SK-N-SH (cell line): Measurements from ENCODE around the gene CUX1. TPM values are rescaled to one million over a fixed set of nuclear protein-coding genes. Genes with fewer than 3 reads are reported as not detected.

Experiments
- CTCF ChIA-PET: fragments of 300-600, 350-600 bp; formaldehyde crosslinking; extraction: SDS; loops from one replicate; lab custom pipeline; 2021; lab: Yijun Ruan, JAX
- POLR2A ChIA-PET: fragments of 350-600 bp; sonication (Branson Sonifier 250); formaldehyde crosslinking; extraction: SDS; loops from one replicate; lab custom pipeline; 2020; ENCODE audit warnings: antibody characterized with exemption, inconsistent platforms; lab: Yijun Ruan, JAX
- DNase-seq: peaks from one replicate; pipeline ENCODE4 v3.0.0; 2012
- H2AFZ ChIP-seq: fragments of 200-600 bp; sonication (generic); 2 replicates; pipeline ENCODE4 v1.8.1; 2016; ENCODE audit warnings: antibody characterized with exemption, mild to moderate bottlenecking, low read depth
- H3F3A ChIP-seq: fragments of 200-600 bp; sonication (generic); replicated peaks from 2 replicates; pipeline ENCODE3; 2016; ENCODE audit warnings: antibody characterized with exemption, mild to moderate bottlenecking; ENCODE audit not compliant: insufficient read depth
- H3K27ac ChIP-seq, 2 experiments: fragments of 200-500 bp in 1 of 2; fragments of 200-600 bp in 1 of 2; sonication (Bioruptor generic) in 1 of 2; sonication (generic), shearing (Covaris generic) in 1 of 2; 2 replicates each; pipeline versions ENCODE4 v1.5.1 to v1.6.1; 2014 to 2016; ENCODE audit warnings: low read depth in 2 of 2, inconsistent platforms in 1 of 2, low read length in 1 of 2, mild to moderate bottlenecking in 1 of 2, mixed read lengths in 1 of 2
- H3K27me3 ChIP-seq: fragments of 200-600 bp; sonication (generic), shearing (Covaris generic); 2 replicates; pipeline ENCODE4 v1.6.1; 2016; ENCODE audit warnings: mixed run types; ENCODE audit not compliant: insufficient read depth
- H3K36me3 ChIP-seq, 2 experiments: fragments of 200-500 bp in 1 of 2; fragments of 200-600 bp in 1 of 2; sonication (Bioruptor generic) in 1 of 2; sonication (generic) in 1 of 2; replicated peaks in 1 of 2; 2 replicates each; pipeline versions ENCODE3 to v1.5.1; 2014 to 2016; ENCODE audit warnings: low read length in 1 of 2, mild to moderate bottlenecking in 1 of 2; ENCODE audit not compliant: insufficient read depth in 2 of 2, control insufficient read depth in 1 of 2
- H3K4me1 ChIP-seq, 2 experiments: fragments of 200-500 bp in 1 of 2; fragments of 200-600 bp in 1 of 2; sonication (Bioruptor generic) in 1 of 2; sonication (generic), shearing (Covaris generic) in 1 of 2; 2 replicates each; pipeline versions ENCODE4 v1.5.1 to v1.6.1; 2014 to 2016; ENCODE audit warnings: low read depth in 1 of 2, low read length in 1 of 2, mixed run types in 1 of 2; ENCODE audit not compliant: insufficient read depth in 2 of 2, control insufficient read depth in 1 of 2
- H3K4me2 ChIP-seq: fragments of 200-600 bp; sonication (generic), shearing (Covaris generic); 2 replicates; pipeline ENCODE4 v1.6.1; 2017; ENCODE audit warnings: mixed run types
- H3K4me3 ChIP-seq, 2 experiments: fragments of 200-500 bp in 1 of 2; fragments of 200-600 bp in 1 of 2; sonication (Bioruptor generic) in 1 of 2; sonication (generic), shearing (Covaris generic) in 1 of 2; 2 replicates each; pipeline versions ENCODE4 v1.5.1 to v1.8.1; 2014 to 2016; ENCODE audit warnings: low read depth in 2 of 2, inconsistent platforms in 1 of 2, low read length in 1 of 2, mild to moderate bottlenecking in 1 of 2, mixed read lengths in 1 of 2, moderate library complexity in 1 of 2
- H3K79me2 ChIP-seq: fragments of 200-600 bp; sonication (generic); 2 replicates; pipeline ENCODE4 v1.8.1; 2017; ENCODE audit warnings: mild to moderate bottlenecking; ENCODE audit not compliant: insufficient read depth
- H3K9ac ChIP-seq: fragments of 200-600 bp; sonication (generic); 2 replicates; pipeline ENCODE4 v1.6.1; 2017; ENCODE audit warnings: mixed run types
- H3K9me2 ChIP-seq: fragments of 200-600 bp; sonication (generic); 2 replicates; pipeline ENCODE4 v1.6.1; 2017; ENCODE audit warnings: mixed run types
- H3K9me3 ChIP-seq: fragments of 200-600 bp; sonication (generic); 2 replicates; pipeline ENCODE4 v1.6.1; 2017; ENCODE audit warnings: mixed run types, mild to moderate bottlenecking, moderate library complexity
- H4K20me1 ChIP-seq: fragments of 200-600 bp; sonication (generic); 2 replicates; pipeline ENCODE4 v1.6.1; 2017; ENCODE audit warnings: mild to moderate bottlenecking, mixed run types; ENCODE audit not compliant: insufficient read depth
- FOSL2 ChIP-seq: IDR thresholded peaks from 2 replicates; pipeline ENCODE4 v1.4.0; 2012; ENCODE audit warnings: low read depth, mild to moderate bottlenecking, moderate library complexity, borderline replicate concordance
- FOXM1 ChIP-seq: IDR thresholded peaks from 2 replicates; pipeline ENCODE4 v1.4.0; 2012; ENCODE audit warnings: low read depth, mild to moderate bottlenecking
- MXI1 ChIP-seq: IDR thresholded peaks from 2 replicates; pipeline ENCODE4 v1.6.1; 2012; ENCODE audit warnings: mild to moderate bottlenecking, low read depth, low read length, improper control_type of control experiment
- RAD21 ChIP-seq: IDR thresholded peaks from 2 replicates; pipeline ENCODE4 v1.6.1; 2012; ENCODE audit warnings: mild to moderate bottlenecking, low read length
- TAF1 ChIP-seq: IDR thresholded peaks from 2 replicates; pipeline ENCODE4 v1.6.1; 2012; ENCODE audit warnings: low read depth, mild to moderate bottlenecking, low read length, moderate library complexity, borderline replicate concordance
- TEAD4 ChIP-seq: IDR thresholded peaks from 2 replicates; pipeline ENCODE4 v1.4.0; 2012; ENCODE audit warnings: mild to moderate bottlenecking, borderline replicate concordance; ENCODE audit not compliant: insufficient read depth
- YY1 ChIP-seq: IDR thresholded peaks from 2 replicates; pipeline ENCODE4 v1.4.0; 2012; ENCODE audit warnings: low read depth, mild to moderate bottlenecking
- WGBS: methylation state at CpG from one replicate; pipeline ENCODE4 v1.1.6; 2017; ENCODE audit warnings: low lambda C conversion rate; 5-methylcytosine and 5-hydroxymethylcytosine counted together
- polyA plus RNA-seq, 3 experiments: library from polyadenylated mRNA; depleted of rRNA; stranded (reverse); fragments of >200 nt; gene quantifications; 2 replicates each; pipeline ENCODE4 v1.2.3, GENCODE V29; 2012
- TF ChIP-seq, protein P1 (sequence below): IDR thresholded peaks from 2 replicates; pipeline ENCODE4 v1.4.0; 2012; ENCODE audit warnings: low read depth
- TF ChIP-seq, protein P2 (sequence below): IDR thresholded peaks from 2 replicates; pipeline ENCODE4; 2012
- TF ChIP-seq, protein P3 (sequence below): IDR thresholded peaks from 2 replicates; pipeline ENCODE4 v1.6.1; 2012; ENCODE audit warnings: mild to moderate bottlenecking, low read depth, low read length, moderate library complexity
- TF ChIP-seq, protein P4 (sequence below): IDR thresholded peaks from 2 replicates; pipeline ENCODE4 v1.4.0; 2012; ENCODE audit warnings: low read depth, borderline replicate concordance
- TF ChIP-seq, protein P5 (sequence below): fragments of 200-600 bp; sonication (generic); IDR thresholded peaks from 2 replicates; pipeline ENCODE4 v1.6.1; 2017; ENCODE audit warnings: antibody characterized with exemption, mild to moderate bottlenecking, moderate library complexity

The CUX1 gene, protein sequence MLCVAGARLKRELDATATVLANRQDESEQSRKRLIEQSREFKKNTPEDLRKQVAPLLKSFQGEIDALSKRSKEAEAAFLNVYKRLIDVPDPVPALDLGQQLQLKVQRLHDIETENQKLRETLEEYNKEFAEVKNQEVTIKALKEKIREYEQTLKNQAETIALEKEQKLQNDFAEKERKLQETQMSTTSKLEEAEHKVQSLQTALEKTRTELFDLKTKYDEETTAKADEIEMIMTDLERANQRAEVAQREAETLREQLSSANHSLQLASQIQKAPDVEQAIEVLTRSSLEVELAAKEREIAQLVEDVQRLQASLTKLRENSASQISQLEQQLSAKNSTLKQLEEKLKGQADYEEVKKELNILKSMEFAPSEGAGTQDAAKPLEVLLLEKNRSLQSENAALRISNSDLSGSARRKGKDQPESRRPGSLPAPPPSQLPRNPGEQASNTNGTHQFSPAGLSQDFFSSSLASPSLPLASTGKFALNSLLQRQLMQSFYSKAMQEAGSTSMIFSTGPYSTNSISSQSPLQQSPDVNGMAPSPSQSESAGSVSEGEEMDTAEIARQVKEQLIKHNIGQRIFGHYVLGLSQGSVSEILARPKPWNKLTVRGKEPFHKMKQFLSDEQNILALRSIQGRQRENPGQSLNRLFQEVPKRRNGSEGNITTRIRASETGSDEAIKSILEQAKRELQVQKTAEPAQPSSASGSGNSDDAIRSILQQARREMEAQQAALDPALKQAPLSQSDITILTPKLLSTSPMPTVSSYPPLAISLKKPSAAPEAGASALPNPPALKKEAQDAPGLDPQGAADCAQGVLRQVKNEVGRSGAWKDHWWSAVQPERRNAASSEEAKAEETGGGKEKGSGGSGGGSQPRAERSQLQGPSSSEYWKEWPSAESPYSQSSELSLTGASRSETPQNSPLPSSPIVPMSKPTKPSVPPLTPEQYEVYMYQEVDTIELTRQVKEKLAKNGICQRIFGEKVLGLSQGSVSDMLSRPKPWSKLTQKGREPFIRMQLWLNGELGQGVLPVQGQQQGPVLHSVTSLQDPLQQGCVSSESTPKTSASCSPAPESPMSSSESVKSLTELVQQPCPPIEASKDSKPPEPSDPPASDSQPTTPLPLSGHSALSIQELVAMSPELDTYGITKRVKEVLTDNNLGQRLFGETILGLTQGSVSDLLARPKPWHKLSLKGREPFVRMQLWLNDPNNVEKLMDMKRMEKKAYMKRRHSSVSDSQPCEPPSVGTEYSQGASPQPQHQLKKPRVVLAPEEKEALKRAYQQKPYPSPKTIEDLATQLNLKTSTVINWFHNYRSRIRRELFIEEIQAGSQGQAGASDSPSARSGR (N-terminal part only)
- 47.0 and 68.6 TPM in 2 replicates for polyA plus RNA-seq (2012; rRNA removed)
- 46.5 and 58.2 TPM in 2 replicates for polyA plus RNA-seq (2012; cell fraction: cytosol; rRNA removed)
- 38.6 and 51.0 TPM in 2 replicates for polyA plus RNA-seq (2012; cell fraction: nucleus; rRNA removed)

DNA sequence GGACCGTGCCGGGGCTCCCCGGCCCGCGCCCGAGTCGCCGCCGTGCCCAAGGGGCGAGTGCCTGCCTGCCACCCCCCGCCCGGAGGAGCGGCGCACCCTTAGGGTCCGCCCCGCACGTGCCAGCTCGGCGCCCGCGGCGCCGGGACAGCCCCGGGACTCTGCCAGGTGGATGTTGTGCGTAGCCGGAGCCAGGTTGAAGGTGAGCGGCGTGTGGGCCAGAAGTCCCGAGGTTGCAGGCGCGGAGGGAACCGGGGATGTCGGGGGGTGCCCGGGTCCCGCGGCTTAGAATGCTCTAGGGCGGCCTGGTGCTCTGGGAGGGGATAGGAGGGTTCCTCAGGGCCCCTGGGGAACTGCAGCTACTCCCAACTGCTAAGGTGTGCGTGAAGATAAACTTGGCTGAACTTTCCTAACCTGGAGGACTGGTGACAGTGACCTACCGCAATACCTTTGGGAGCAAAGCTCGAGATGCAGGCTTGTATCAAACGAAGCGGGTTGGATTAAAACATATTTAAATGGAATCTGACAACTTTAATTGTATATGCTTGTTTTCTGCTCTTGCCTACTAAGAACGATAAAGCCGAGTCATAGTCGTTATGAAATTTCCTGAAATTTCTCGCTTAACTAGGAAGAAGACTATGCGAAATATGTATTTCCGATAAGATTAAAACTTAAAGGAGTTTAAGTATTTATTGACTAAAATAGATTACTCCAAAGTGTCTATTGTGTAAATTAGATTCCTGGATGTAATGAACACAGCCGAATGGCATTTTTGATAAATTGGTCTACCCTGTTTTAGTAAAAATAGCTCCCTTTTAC is at the start of gene CUX1:
Gene CUX1, plus strand, starts transcription at position 156 of the 816 bp plus-strand sequence. Its CDS starts 14 bp downstream, at position 170.
- Histone ChIP-seq H3K27me3 (no peaks in the 10 kb centered on the region), H3K36me3 (no peaks in the 10 kb centered on the region), H2AFZ (no peak within 1 kb of the TSS), H3K4me2 (peak within 1 kb of the TSS; percentile 75), H4K20me1 (peaks cover 49% of the 10 kb centered on the region), H3K9me3 (no peaks in the 10 kb centered on the region), H3K9ac (peak within 1 kb of the TSS; percentile 70), H3F3A (peaks cover 14% of the 10 kb centered on the region), H3K79me2 (peaks cover 63% of the 10 kb centered on the region), H3K27ac (peak within 1 kb of the TSS in 1 of 2 experiments; percentile 94; a peak in 3 of 4 replicates), H3K4me1 (peaks cover 18 to 46% of the 10 kb centered on the region in 2 experiments; a peak in 3 of 4 replicates), H3K9me2 (no peaks in the 10 kb centered on the region), H3K4me3 (peak within 1 kb of the TSS; percentile 68 to 97)
- ChIA-PET POLR2A (interaction anchor here (0.5 kb wide), 1 partner anchor 563 kb away, joined by 3 read pairs; no protein-coding TSS in a partner anchor), CTCF (interaction anchor here (0.6 to 5.7 kb wide), 17 partner anchors 8 to 454 kb away, joined by 3 to 56 read pairs (median 4); no protein-coding TSS in a partner anchor)
- WGBS, result 27% methylated on average over 27 of the region's 49 CpGs
- TF ChIP-seq FOSL2 (no peak), FOXM1 (no peak), YY1 (no peak), TAF1 (no peak), MXI1 (peak; percentile 45; the same call in 1 of the 2 replicates), TEAD4 (no peak), RAD21 (no peak)
- TF ChIP-seq, protein P1, sequence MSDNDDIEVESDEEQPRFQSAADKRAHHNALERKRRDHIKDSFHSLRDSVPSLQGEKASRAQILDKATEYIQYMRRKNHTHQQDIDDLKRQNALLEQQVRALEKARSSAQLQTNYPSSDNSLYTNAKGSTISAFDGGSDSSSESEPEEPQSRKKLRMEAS, result 0 out of 2 replicates have a peak, but pooled peaks have one; percentile 36
- TF ChIP-seq, protein P2, sequence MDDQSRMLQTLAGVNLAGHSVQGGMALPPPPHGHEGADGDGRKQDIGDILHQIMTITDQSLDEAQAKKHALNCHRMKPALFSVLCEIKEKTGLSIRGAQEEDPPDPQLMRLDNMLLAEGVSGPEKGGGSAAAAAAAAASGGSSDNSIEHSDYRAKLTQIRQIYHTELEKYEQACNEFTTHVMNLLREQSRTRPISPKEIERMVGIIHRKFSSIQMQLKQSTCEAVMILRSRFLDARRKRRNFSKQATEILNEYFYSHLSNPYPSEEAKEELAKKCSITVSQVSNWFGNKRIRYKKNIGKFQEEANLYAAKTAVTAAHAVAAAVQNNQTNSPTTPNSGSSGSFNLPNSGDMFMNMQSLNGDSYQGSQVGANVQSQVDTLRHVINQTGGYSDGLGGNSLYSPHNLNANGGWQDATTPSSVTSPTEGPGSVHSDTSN, result peak; percentile 6; the same call in 1 of the 2 replicates
- TF ChIP-seq, protein P3, sequence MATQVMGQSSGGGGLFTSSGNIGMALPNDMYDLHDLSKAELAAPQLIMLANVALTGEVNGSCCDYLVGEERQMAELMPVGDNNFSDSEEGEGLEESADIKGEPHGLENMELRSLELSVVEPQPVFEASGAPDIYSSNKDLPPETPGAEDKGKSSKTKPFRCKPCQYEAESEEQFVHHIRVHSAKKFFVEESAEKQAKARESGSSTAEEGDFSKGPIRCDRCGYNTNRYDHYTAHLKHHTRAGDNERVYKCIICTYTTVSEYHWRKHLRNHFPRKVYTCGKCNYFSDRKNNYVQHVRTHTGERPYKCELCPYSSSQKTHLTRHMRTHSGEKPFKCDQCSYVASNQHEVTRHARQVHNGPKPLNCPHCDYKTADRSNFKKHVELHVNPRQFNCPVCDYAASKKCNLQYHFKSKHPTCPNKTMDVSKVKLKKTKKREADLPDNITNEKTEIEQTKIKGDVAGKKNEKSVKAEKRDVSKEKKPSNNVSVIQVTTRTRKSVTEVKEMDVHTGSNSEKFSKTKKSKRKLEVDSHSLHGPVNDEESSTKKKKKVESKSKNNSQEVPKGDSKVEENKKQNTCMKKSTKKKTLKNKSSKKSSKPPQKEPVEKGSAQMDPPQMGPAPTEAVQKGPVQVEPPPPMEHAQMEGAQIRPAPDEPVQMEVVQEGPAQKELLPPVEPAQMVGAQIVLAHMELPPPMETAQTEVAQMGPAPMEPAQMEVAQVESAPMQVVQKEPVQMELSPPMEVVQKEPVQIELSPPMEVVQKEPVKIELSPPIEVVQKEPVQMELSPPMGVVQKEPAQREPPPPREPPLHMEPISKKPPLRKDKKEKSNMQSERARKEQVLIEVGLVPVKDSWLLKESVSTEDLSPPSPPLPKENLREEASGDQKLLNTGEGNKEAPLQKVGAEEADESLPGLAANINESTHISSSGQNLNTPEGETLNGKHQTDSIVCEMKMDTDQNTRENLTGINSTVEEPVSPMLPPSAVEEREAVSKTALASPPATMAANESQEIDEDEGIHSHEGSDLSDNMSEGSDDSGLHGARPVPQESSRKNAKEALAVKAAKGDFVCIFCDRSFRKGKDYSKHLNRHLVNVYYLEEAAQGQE, result no peak
- TF ChIP-seq, protein P4, sequence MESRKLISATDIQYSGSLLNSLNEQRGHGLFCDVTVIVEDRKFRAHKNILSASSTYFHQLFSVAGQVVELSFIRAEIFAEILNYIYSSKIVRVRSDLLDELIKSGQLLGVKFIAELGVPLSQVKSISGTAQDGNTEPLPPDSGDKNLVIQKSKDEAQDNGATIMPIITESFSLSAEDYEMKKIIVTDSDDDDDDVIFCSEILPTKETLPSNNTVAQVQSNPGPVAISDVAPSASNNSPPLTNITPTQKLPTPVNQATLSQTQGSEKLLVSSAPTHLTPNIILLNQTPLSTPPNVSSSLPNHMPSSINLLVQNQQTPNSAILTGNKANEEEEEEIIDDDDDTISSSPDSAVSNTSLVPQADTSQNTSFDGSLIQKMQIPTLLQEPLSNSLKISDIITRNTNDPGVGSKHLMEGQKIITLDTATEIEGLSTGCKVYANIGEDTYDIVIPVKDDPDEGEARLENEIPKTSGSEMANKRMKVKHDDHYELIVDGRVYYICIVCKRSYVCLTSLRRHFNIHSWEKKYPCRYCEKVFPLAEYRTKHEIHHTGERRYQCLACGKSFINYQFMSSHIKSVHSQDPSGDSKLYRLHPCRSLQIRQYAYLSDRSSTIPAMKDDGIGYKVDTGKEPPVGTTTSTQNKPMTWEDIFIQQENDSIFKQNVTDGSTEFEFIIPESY, result no peak
- TF ChIP-seq, protein P5, sequence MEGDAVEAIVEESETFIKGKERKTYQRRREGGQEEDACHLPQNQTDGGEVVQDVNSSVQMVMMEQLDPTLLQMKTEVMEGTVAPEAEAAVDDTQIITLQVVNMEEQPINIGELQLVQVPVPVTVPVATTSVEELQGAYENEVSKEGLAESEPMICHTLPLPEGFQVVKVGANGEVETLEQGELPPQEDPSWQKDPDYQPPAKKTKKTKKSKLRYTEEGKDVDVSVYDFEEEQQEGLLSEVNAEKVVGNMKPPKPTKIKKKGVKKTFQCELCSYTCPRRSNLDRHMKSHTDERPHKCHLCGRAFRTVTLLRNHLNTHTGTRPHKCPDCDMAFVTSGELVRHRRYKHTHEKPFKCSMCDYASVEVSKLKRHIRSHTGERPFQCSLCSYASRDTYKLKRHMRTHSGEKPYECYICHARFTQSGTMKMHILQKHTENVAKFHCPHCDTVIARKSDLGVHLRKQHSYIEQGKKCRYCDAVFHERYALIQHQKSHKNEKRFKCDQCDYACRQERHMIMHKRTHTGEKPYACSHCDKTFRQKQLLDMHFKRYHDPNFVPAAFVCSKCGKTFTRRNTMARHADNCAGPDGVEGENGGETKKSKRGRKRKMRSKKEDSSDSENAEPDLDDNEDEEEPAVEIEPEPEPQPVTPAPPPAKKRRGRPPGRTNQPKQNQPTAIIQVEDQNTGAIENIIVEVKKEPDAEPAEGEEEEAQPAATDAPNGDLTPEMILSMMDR, result no peak
- DNase-seq, result no peak
